DND-41 (cell line): ENCODE results near the gene GRK6.

Source experiments
- ATAC-seq: fragments of 200-7000 bp; cut with Tn5 transposase; 3 replicates; pipeline ENCODE4 v1.9.1; 2021; ENCODE audit warnings: low read depth; ENCODE audit not compliant: insufficient read depth
- DNase-seq: peaks from one replicate; pipeline ENCODE4 v3.0.0-alpha.2; 2020
- H2AFZ ChIP-seq: 2 replicates; pipeline ENCODE4 v1.6.0; 2012; ENCODE audit warnings: low read depth, low read length
- H3K27ac ChIP-seq: 2 replicates; pipeline ENCODE4 v1.5.1; 2012; ENCODE audit warnings: low read length, inconsistent platforms
- H3K27me3 ChIP-seq: fragments of 200-600 bp; sonication (generic); 2 replicates; pipeline ENCODE4 v1.6.0; 2012; ENCODE audit warnings: low read length, mild to moderate bottlenecking, inconsistent platforms; ENCODE audit not compliant: insufficient read depth, poor library complexity
- H3K36me3 ChIP-seq: 2 replicates; pipeline ENCODE4 v1.5.1; 2012; ENCODE audit warnings: low read length, inconsistent platforms; ENCODE audit not compliant: insufficient read depth
- H3K4me1 ChIP-seq: 2 replicates; pipeline ENCODE4 v1.5.1; 2012; ENCODE audit warnings: mild to moderate bottlenecking, low read length; ENCODE audit not compliant: insufficient read depth
- H3K4me2 ChIP-seq: 2 replicates; pipeline ENCODE4 v1.6.0; 2012; ENCODE audit warnings: mild to moderate bottlenecking, moderate library complexity, low read length, inconsistent platforms; ENCODE audit not compliant: insufficient read depth
- H3K4me3 ChIP-seq, 2 experiments: fragments of 200-600 bp in 1 of 2; shearing (Covaris generic) in 1 of 2; 2 replicates each; pipeline ENCODE4 v1.5.1; 2012 to 2016; ENCODE audit warnings: inconsistent platforms in 2 of 2, low read length in 2 of 2, mild to moderate bottlenecking in 2 of 2, low read depth in 1 of 2, moderate library complexity in 1 of 2
- H3K79me2 ChIP-seq: 2 replicates; pipeline ENCODE4 v1.6.0; 2012; ENCODE audit warnings: low read length, inconsistent platforms; ENCODE audit not compliant: insufficient read depth
- H3K9ac ChIP-seq: 2 replicates; pipeline ENCODE4 v1.6.0; 2012; ENCODE audit warnings: low read depth, mild to moderate bottlenecking, inconsistent platforms, low read length, moderate library complexity
- H3K9me3 ChIP-seq: 2 replicates; pipeline ENCODE4 v1.5.1; 2012; ENCODE audit warnings: low read length, moderate library complexity, mild to moderate bottlenecking, inconsistent platforms; ENCODE audit not compliant: insufficient read depth, severe bottlenecking
- H4K20me1 ChIP-seq: 2 replicates; pipeline ENCODE4 v1.6.0; 2012; ENCODE audit warnings: low read length; ENCODE audit not compliant: insufficient read depth
- CTCF ChIP-seq: IDR thresholded peaks from 2 replicates; pipeline ENCODE4 v1.5.1; 2012; ENCODE audit warnings: borderline replicate concordance, low read length, moderate library complexity, mild to moderate bottlenecking; ENCODE audit not compliant: poor library complexity, severe bottlenecking; ENCODE audit errors: extremely low read depth
- EZH2 ChIP-seq: IDR thresholded peaks from 3 replicates; pipeline ENCODE4 v1.6.1; 2012; ENCODE audit warnings: borderline replicate concordance, low read depth, mild to moderate bottlenecking, moderate library complexity, low read length, inconsistent platforms; ENCODE audit not compliant: severe bottlenecking

The GRK6 gene

GRCh38 chr5:177426566-177427210, at the start of gene GRK6:
Gene GRK6, plus strand, starts transcription at chr5:177426676. Its CDS starts 170 bp downstream, at chr5:177426846.
- H3K4me2 ChIP-seq, result peak within 1 kb of the TSS; percentile 100
- no peak; the same call in 2 of the 3 replicates for ATAC-seq
- H3K36me3 ChIP-seq, result peaks cover 23% of the 10 kb centered on the region
- peaks cover 58% of the 10 kb centered on the region for H3K4me1 ChIP-seq
- TF ChIP-seq EZH2 (no peak), CTCF (no peak)
- H3K9me3 ChIP-seq, result no peaks in the 10 kb centered on the region
- H3K27ac ChIP-seq, result peak within 1 kb of the TSS; percentile 87
- peak; percentile 76 for DNase-seq
- H3K9ac ChIP-seq, result peak within 1 kb of the TSS; percentile 92
- no peaks in the 10 kb centered on the region for H3K27me3 ChIP-seq
- peak within 1 kb of the TSS; percentile 79 to 94 for H3K4me3 ChIP-seq
- peaks cover 45% of the 10 kb centered on the region for H3K79me2 ChIP-seq
- H4K20me1 ChIP-seq, result peaks cover 47% of the 10 kb centered on the region
- H2AFZ ChIP-seq, result peak within 1 kb of the TSS; percentile 72

DNA sequence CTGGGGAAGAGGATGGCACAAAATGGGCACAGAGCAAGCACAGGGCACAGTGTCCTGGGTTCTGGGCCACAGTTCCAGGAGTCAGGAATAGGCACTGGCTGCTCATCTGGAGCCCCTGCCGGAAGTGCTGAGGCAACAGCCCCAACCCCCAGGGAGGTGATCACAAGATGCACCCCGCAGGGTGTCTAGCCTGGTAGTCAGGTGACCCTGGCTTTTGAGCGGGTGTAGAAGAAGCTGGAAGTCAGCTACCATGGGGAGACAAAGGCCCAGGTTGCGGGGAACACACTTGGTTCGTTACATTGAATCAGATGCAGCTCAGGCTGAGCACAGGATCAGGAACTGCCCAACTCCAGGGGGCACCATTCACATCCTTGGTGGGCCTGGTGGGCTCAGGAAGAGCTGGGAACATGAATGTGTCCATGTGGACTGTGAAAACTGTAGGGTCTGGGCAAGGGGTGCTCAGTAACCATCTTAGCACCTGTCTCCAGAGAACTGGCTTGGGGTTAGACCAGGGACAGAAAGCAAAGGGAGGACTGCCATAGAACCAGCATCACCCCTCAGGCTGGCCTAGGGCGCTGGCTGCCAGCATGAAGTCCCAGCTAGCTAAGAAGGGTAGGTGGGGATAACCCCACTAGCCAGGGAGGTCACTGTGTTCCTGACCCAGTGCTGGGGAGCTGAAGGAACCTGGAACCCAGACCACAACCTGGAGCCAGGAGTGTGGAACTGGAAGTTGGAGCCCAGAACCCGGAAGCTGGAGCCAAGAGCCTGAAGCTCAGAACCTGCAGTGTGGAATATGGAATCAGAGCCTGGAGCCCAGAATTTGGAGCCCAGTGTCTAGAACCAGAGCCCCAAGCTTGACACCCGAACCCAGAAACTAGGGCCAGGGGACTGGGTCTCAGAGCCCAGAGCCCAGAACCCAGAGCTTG, 48.4 kb upstream of the GRK6 start:
- no peak overlapping the region for H3K4me2 ChIP-seq
- DNase-seq, result no peak
- no peaks in the 10 kb centered on the region for H3K9me3 ChIP-seq
- no peaks in the 10 kb centered on the region for H4K20me1 ChIP-seq
- H3K79me2 ChIP-seq, result no peaks in the 10 kb centered on the region
- no peak overlapping the region for H3K4me3 ChIP-seq
- no peak overlapping the region for H3K9ac ChIP-seq
- H2AFZ ChIP-seq, result no peak overlapping the region
- no peak overlapping the region for H3K27ac ChIP-seq
- ATAC-seq, result no peak
- no peaks in the 10 kb centered on the region for H3K4me1 ChIP-seq
- no peaks in the 10 kb centered on the region for H3K36me3 ChIP-seq
- peak; percentile 22 for TF ChIP-seq CTCF
- TF ChIP-seq EZH2, result no peak
- no peaks in the 10 kb centered on the region for H3K27me3 ChIP-seq

GRCh38 chr5:177378884-177379883, 47.3 kb upstream of the GRK6 start:
- Histone ChIP-seq H3K4me1 (no peaks in the 10 kb centered on the region), H3K9ac (no peak overlapping the region), H3K4me3 (no peak overlapping the region), H3K9me3 (no peaks in the 10 kb centered on the region), H3K4me2 (no peak overlapping the region), H2AFZ (no peak overlapping the region), H3K79me2 (no peaks in the 10 kb centered on the region), H3K27me3 (no peaks in the 10 kb centered on the region), H3K36me3 (no peaks in the 10 kb centered on the region), H3K27ac (no peak overlapping the region), H4K20me1 (no peaks in the 10 kb centered on the region)
- ATAC-seq (0 out of 3 replicates have a peak, but pooled peaks have one; percentile 41), DNase-seq (no peak)
- TF ChIP-seq EZH2 (no peak), CTCF (no peak)
